Spleen (tissue), 11 donors: ENCODE measurements around the gene PAXX. TPM values are rescaled to one million over a fixed set of nuclear protein-coding genes. Genes with fewer than 3 reads are reported as not detected.

Experiments
- DNase-seq: peaks from one replicate; pipeline ENCODE4 v3.0.0-alpha.2; 2020
- H3K27ac ChIP-seq, 8 donors: fragments of 200-600 bp; sonication (generic) in 7 of 8; 1 replicate in 4 of 8; 2 replicates in 4 of 8; pipeline versions ENCODE4 v1.5.0 to v1.8.0; 2016 to 2021; ENCODE audit warnings: inconsistent platforms in 4 of 8, mild to moderate bottlenecking in 4 of 8, moderate library complexity in 1 of 8
- H3K27me3 ChIP-seq, 7 donors: fragments of 200-600 bp; sonication (generic) in 6 of 7; replicated peaks in 1 of 7; 1 replicate in 4 of 7; 2 replicates in 3 of 7; pipeline versions ENCODE4 v1.5.0 to v1.8.0; 2016 to 2021; ENCODE audit warnings: inconsistent platforms in 3 of 7, mild to moderate bottlenecking in 1 of 7
- H3K36me3 ChIP-seq, 6 donors: fragments of 200-600 bp; sonication (generic) in 5 of 6; 1 replicate in 4 of 6; 2 replicates in 2 of 6; pipeline versions ENCODE4 v1.5.0 to v1.8.0; 2016 to 2021; ENCODE audit warnings: inconsistent platforms in 2 of 6
- H3K4me1 ChIP-seq, 6 donors: fragments of 200-600 bp; sonication (generic) in 5 of 6; 1 replicate in 3 of 6; 2 replicates in 3 of 6; pipeline versions ENCODE4 v1.5.0 to v1.8.0; 2016 to 2021; ENCODE audit warnings: inconsistent platforms in 3 of 6
- H3K4me3 ChIP-seq, 8 donors: fragments of 200-600 bp; sonication (generic) in 7 of 8; 1 replicate in 4 of 8; 2 replicates in 4 of 8; pipeline versions ENCODE4 v1.5.0 to v1.8.0; 2016 to 2021; ENCODE audit warnings: inconsistent platforms in 4 of 8, mild to moderate bottlenecking in 4 of 8, moderate library complexity in 2 of 8
- H3K9me3 ChIP-seq, 8 donors: fragments of 200-600 bp; sonication (generic) in 7 of 8; 1 replicate in 4 of 8; 2 replicates in 4 of 8; pipeline versions ENCODE4 v1.5.0 to v1.8.0; 2016 to 2021; ENCODE audit warnings: inconsistent platforms in 4 of 8
- POLR2A ChIP-seq, 3 donors: fragments of 450-650 bp; IDR thresholded peaks; one replicate each; pipeline ENCODE4 v1.5.1; 2017; ENCODE audit warnings: antibody characterized with exemption in 3 of 3, mild to moderate bottlenecking in 1 of 3
- POLR2AphosphoS5 ChIP-seq, 3 donors: sonication (generic); formaldehyde crosslinking; IDR thresholded peaks; one replicate each; pipeline ENCODE4 v1.5.1; 2017; ENCODE audit warnings: antibody characterized with exemption in 3 of 3
- WGBS, 5 donors: extraction: QIAGEN DNeasy Blood & Tissue Kit in 3 of 5; methylation state at CpG; one replicate each; pipeline versions ENCODE4 v1.1.5 to v1.1.7; 2013 to 2018; 5-methylcytosine and 5-hydroxymethylcytosine counted together
- intact Hi-C: fragments of 100-400 bp; cut with DNase I; formaldehyde crosslinking; loops from one replicate; pipeline ENCODE4 v1.15.0; 2023; ENCODE audit warnings: low total_unique reads
- polyA plus RNA-seq, 3 donors: library from polyadenylated mRNA; stranded (reverse); fragments of 200-250 nt; gene quantifications; one replicate each; pipeline ENCODE4 v1.2.1, GENCODE V29; 2013
- total RNA-seq, 7 donors: library from RNA; depleted of rRNA in 3 of 7; stranded (reverse); fragments of >200 nt in 3 of 7; fragmentation: NEBNext Ultra II Directional in 4 of 7; extraction: Animal tissue kit (Norgen Biotek cat#: 25700) in 4 of 7; gene quantifications; one replicate each; pipeline versions ENCODE4 v1.1.0 to v1.2.1, GENCODE V29; 2016 to 2021
- TF ChIP-seq, protein P1 (sequence below), 11 experiments: fragments of 200-600 bp in 7 of 11; fragments of 450-650 bp in 4 of 11; sonication (generic) in 4 of 11; IDR thresholded peaks in 8 of 11; conservative IDR thresholded peaks in 3 of 11; 1 replicate in 7 of 11; 2 replicates in 4 of 11; pipeline versions ENCODE4 v1.4.0 to v1.8.0; 2016 to 2021; ENCODE audit warnings: antibody characterized with exemption in 11 of 11, inconsistent platforms in 4 of 11, mild to moderate bottlenecking in 1 of 11
- donor health status: healthy with polysubstance abuse.
- donor health status: DM: no; HTN: no; CAD: no; lungs with moderate emphysema.
- donor health status: DM: no; HTN: no; CAD: no.
- donor health status: Bipolar disorder and iron deficiency.
- donor health status: healthy.
- donor health status: DM: no; HTN: no; CAD: no.
- donor health status: DM: yes; HTN: yes; CAD: no.

The PAXX gene
- total and polyA plus RNA-seq, 10 donors, result 51.3 to 264 (median 66.2) TPM

GRCh38 chr9:136978073-136978864 is 14.0 kb upstream of the PAXX start:
- intact Hi-C loops, result no loop called here
- H3K36me3 ChIP-seq, result no peaks in the 10 kb centered on the region
- no peaks in the 10 kb centered on the region for H3K9me3 ChIP-seq
- peak overlapping the region; percentile 29 to 69 (median 40) for H3K4me3 ChIP-seq
- H3K27ac ChIP-seq, result peak overlapping the region; percentile 60 to 84 (median 76)
- 0 to 15% (median 4%) methylated on average over 15 to 78 of the region's 78 CpGs for WGBS, 5 donors
- peak in 2 of 3 donors; percentile 68 to 78 for TF ChIP-seq POLR2AphosphoS5 (IDR thresholded peaks at IDR 0.05)
- no peak for TF ChIP-seq POLR2A (IDR thresholded peaks at IDR 0.05)
- H3K4me1 ChIP-seq, result peaks cover 18 to 91% (median 68%) of the 10 kb centered on the region in 6 donors
- peaks cover 0 to 67% (median 9%) of the 10 kb centered on the region in 7 donors for H3K27me3 ChIP-seq
- DNase-seq, result peak; percentile 87

GRCh38 chr9:136978865-136979544 is 13.2 kb upstream of the PAXX start:
- TF ChIP-seq POLR2A (IDR thresholded peaks at IDR 0.05) (no peak), POLR2AphosphoS5 (IDR thresholded peaks at IDR 0.05) (no peak)
- TF ChIP-seq, protein P1, sequence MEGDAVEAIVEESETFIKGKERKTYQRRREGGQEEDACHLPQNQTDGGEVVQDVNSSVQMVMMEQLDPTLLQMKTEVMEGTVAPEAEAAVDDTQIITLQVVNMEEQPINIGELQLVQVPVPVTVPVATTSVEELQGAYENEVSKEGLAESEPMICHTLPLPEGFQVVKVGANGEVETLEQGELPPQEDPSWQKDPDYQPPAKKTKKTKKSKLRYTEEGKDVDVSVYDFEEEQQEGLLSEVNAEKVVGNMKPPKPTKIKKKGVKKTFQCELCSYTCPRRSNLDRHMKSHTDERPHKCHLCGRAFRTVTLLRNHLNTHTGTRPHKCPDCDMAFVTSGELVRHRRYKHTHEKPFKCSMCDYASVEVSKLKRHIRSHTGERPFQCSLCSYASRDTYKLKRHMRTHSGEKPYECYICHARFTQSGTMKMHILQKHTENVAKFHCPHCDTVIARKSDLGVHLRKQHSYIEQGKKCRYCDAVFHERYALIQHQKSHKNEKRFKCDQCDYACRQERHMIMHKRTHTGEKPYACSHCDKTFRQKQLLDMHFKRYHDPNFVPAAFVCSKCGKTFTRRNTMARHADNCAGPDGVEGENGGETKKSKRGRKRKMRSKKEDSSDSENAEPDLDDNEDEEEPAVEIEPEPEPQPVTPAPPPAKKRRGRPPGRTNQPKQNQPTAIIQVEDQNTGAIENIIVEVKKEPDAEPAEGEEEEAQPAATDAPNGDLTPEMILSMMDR (IDR thresholded peaks at IDR 0.05 in 8 of 11, conservative IDR thresholded peaks at IDR 0.05 in 3 of 11), result no peak
- DNase-seq, result no peak

DNA sequence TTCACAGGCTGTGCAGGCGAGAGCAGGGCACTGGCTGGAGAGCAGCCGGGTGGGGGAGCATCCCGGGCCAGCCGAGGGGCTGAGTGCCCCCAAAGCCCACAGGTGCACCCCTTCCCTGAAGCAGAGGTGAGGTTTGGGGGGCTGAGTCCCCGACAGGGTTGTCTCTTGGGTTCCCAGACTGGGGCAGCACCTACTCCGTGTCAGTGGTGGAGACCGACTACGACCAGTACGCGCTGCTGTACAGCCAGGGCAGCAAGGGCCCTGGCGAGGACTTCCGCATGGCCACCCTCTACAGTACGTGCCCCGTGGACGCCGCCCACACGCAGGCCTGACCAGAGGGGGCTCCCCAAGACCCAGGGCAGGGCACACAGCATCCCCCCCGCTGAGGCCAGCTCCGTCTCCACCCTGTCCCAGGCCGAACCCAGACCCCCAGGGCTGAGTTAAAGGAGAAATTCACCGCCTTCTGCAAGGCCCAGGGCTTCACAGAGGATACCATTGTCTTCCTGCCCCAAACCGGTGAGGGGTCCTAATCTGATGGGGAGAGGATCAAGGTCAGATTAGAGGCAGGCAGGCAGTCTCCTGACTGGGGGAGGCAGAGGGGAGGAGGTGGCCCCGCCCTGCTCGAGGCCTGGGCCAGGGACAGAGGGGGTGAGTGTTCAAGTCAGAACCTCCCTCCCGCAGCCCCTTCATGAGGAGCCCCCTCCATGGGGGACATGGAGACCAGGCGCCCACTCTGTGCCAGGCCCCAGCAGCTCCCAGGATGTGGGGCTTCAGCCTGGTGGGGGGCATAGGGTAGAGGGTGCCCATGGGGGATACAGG is 12.2 kb upstream of the PAXX start:
- no peak for DNase-seq
- 79 to 89% (median 85%) methylated on average over 8 to 26 of the region's 26 CpGs for WGBS, 5 donors
- Histone ChIP-seq H3K9me3 (no peaks in the 10 kb centered on the region), H3K27ac (peak overlapping the region in 4 of 8 donors; percentile 8 to 84 (median 39)), H3K4me3 (no peak overlapping the region), H3K27me3 (peaks cover 1 to 82% (median 23%) of the 10 kb centered on the region in 7 donors), H3K36me3 (no peaks in the 10 kb centered on the region), H3K4me1 (peaks cover 16 to 79% (median 60%) of the 10 kb centered on the region in 6 donors)
- peak in 1 of 3 donors; percentile 33 for TF ChIP-seq POLR2AphosphoS5 (IDR thresholded peaks at IDR 0.05)
- TF ChIP-seq POLR2A (IDR thresholded peaks at IDR 0.05), result no peak
- TF ChIP-seq, protein P1 (IDR thresholded peaks at IDR 0.05 in 8 of 11, conservative IDR thresholded peaks at IDR 0.05 in 3 of 11), result no peak
- intact Hi-C loops, result no loop called here

More at GRCh38 chr9:136978865-136979544, 13.2 kb upstream of the PAXX start:
- no peaks in the 10 kb centered on the region for H3K36me3 ChIP-seq
- no peaks in the 10 kb centered on the region for H3K9me3 ChIP-seq
- intact Hi-C loops, result no loop called here
- H3K4me1 ChIP-seq, result peaks cover 17 to 84% (median 63%) of the 10 kb centered on the region in 6 donors
- H3K4me3 ChIP-seq, result peak overlapping the region in 1 of 8 donors; percentile 7
- peak overlapping the region in 3 of 8 donors; percentile 30 to 84 (median 48) for H3K27ac ChIP-seq
- WGBS, 5 donors, result 54 to 64% (median 58%) methylated on average over 18 to 41 of the region's 41 CpGs
- H3K27me3 ChIP-seq, result peaks cover 0 to 73% (median 13%) of the 10 kb centered on the region in 7 donors
